SK-N-SH (cell line): ENCODE results near the gene SYNPO2. TPM values are rescaled to one million over a fixed set of nuclear protein-coding genes. Genes with fewer than 3 reads are reported as not detected.

Source experiments
- CTCF ChIA-PET: fragments of 300-600, 350-600 bp; formaldehyde crosslinking; extraction: SDS; loops from one replicate; lab custom pipeline; 2021; lab: Yijun Ruan, JAX
- POLR2A ChIA-PET: fragments of 350-600 bp; sonication (Branson Sonifier 250); formaldehyde crosslinking; extraction: SDS; loops from one replicate; lab custom pipeline; 2020; ENCODE audit warnings: antibody characterized with exemption, inconsistent platforms; lab: Yijun Ruan, JAX
- DNase-seq: peaks from one replicate; pipeline ENCODE4 v3.0.0; 2012
- H2AFZ ChIP-seq: fragments of 200-600 bp; sonication (generic); 2 replicates; pipeline ENCODE4 v1.8.1; 2016; ENCODE audit warnings: antibody characterized with exemption, mild to moderate bottlenecking, low read depth
- H3F3A ChIP-seq: fragments of 200-600 bp; sonication (generic); replicated peaks from 2 replicates; pipeline ENCODE3; 2016; ENCODE audit warnings: antibody characterized with exemption, mild to moderate bottlenecking; ENCODE audit not compliant: insufficient read depth
- H3K27ac ChIP-seq, 2 experiments: fragments of 200-500 bp in 1 of 2; fragments of 200-600 bp in 1 of 2; sonication (Bioruptor generic) in 1 of 2; sonication (generic), shearing (Covaris generic) in 1 of 2; 2 replicates each; pipeline versions ENCODE4 v1.5.1 to v1.6.1; 2014 to 2016; ENCODE audit warnings: low read depth in 2 of 2, inconsistent platforms in 1 of 2, low read length in 1 of 2, mild to moderate bottlenecking in 1 of 2, mixed read lengths in 1 of 2
- H3K27me3 ChIP-seq: fragments of 200-600 bp; sonication (generic), shearing (Covaris generic); 2 replicates; pipeline ENCODE4 v1.6.1; 2016; ENCODE audit warnings: mixed run types; ENCODE audit not compliant: insufficient read depth
- H3K36me3 ChIP-seq, 2 experiments: fragments of 200-500 bp in 1 of 2; fragments of 200-600 bp in 1 of 2; sonication (Bioruptor generic) in 1 of 2; sonication (generic) in 1 of 2; replicated peaks in 1 of 2; 2 replicates each; pipeline versions ENCODE3 to v1.5.1; 2014 to 2016; ENCODE audit warnings: low read length in 1 of 2, mild to moderate bottlenecking in 1 of 2; ENCODE audit not compliant: insufficient read depth in 2 of 2, control insufficient read depth in 1 of 2
- H3K4me1 ChIP-seq, 2 experiments: fragments of 200-500 bp in 1 of 2; fragments of 200-600 bp in 1 of 2; sonication (Bioruptor generic) in 1 of 2; sonication (generic), shearing (Covaris generic) in 1 of 2; 2 replicates each; pipeline versions ENCODE4 v1.5.1 to v1.6.1; 2014 to 2016; ENCODE audit warnings: low read depth in 1 of 2, low read length in 1 of 2, mixed run types in 1 of 2; ENCODE audit not compliant: insufficient read depth in 2 of 2, control insufficient read depth in 1 of 2
- H3K4me2 ChIP-seq: fragments of 200-600 bp; sonication (generic), shearing (Covaris generic); 2 replicates; pipeline ENCODE4 v1.6.1; 2017; ENCODE audit warnings: mixed run types
- H3K4me3 ChIP-seq, 2 experiments: fragments of 200-500 bp in 1 of 2; fragments of 200-600 bp in 1 of 2; sonication (Bioruptor generic) in 1 of 2; sonication (generic), shearing (Covaris generic) in 1 of 2; 2 replicates each; pipeline versions ENCODE4 v1.5.1 to v1.8.1; 2014 to 2016; ENCODE audit warnings: low read depth in 2 of 2, inconsistent platforms in 1 of 2, low read length in 1 of 2, mild to moderate bottlenecking in 1 of 2, mixed read lengths in 1 of 2, moderate library complexity in 1 of 2
- H3K79me2 ChIP-seq: fragments of 200-600 bp; sonication (generic); 2 replicates; pipeline ENCODE4 v1.8.1; 2017; ENCODE audit warnings: mild to moderate bottlenecking; ENCODE audit not compliant: insufficient read depth
- H3K9ac ChIP-seq: fragments of 200-600 bp; sonication (generic); 2 replicates; pipeline ENCODE4 v1.6.1; 2017; ENCODE audit warnings: mixed run types
- H3K9me2 ChIP-seq: fragments of 200-600 bp; sonication (generic); 2 replicates; pipeline ENCODE4 v1.6.1; 2017; ENCODE audit warnings: mixed run types
- H3K9me3 ChIP-seq: fragments of 200-600 bp; sonication (generic); 2 replicates; pipeline ENCODE4 v1.6.1; 2017; ENCODE audit warnings: mixed run types, mild to moderate bottlenecking, moderate library complexity
- H4K20me1 ChIP-seq: fragments of 200-600 bp; sonication (generic); 2 replicates; pipeline ENCODE4 v1.6.1; 2017; ENCODE audit warnings: mild to moderate bottlenecking, mixed run types; ENCODE audit not compliant: insufficient read depth
- CHD2 ChIP-seq: fragments of 150-350 bp; IDR thresholded peaks from 2 replicates; pipeline ENCODE4 v1.6.1; 2018; ENCODE audit warnings: low read length; ENCODE audit not compliant: partially characterized antibody
- ELF1 ChIP-seq: IDR thresholded peaks from 2 replicates; pipeline ENCODE4 v1.4.0; 2012
- EP300 ChIP-seq, 2 experiments: IDR thresholded peaks; 2 replicates each; pipeline versions ENCODE4 v1.4.0 to v1.6.1; 2012; ENCODE audit warnings: borderline replicate concordance in 1 of 2, low read depth in 1 of 2, low read length in 1 of 2
- FOXM1 ChIP-seq: IDR thresholded peaks from 2 replicates; pipeline ENCODE4 v1.4.0; 2012; ENCODE audit warnings: low read depth, mild to moderate bottlenecking
- MAX ChIP-seq: IDR thresholded peaks from 2 replicates; pipeline ENCODE4 v1.4.0; 2012; ENCODE audit warnings: low read depth
- MEF2A ChIP-seq: IDR thresholded peaks from 2 replicates; pipeline ENCODE4 v1.4.0; 2012; ENCODE audit warnings: low read depth, borderline replicate concordance
- MXI1 ChIP-seq: IDR thresholded peaks from 2 replicates; pipeline ENCODE4 v1.6.1; 2012; ENCODE audit warnings: mild to moderate bottlenecking, low read depth, low read length, improper control_type of control experiment
- NFIC ChIP-seq: IDR thresholded peaks from 2 replicates; pipeline ENCODE4 v1.4.0; 2012; ENCODE audit warnings: borderline replicate concordance
- PBX3 ChIP-seq: IDR thresholded peaks from 2 replicates; pipeline ENCODE4; 2012
- POLR2AphosphoS5 ChIP-seq: IDR thresholded peaks from 2 replicates; pipeline ENCODE4 v1.6.1; 2012; ENCODE audit warnings: low read depth, low read length
- RCOR1 ChIP-seq: fragments of 150-350 bp; IDR thresholded peaks from 2 replicates; pipeline ENCODE4 v1.6.1; 2017; ENCODE audit warnings: antibody characterized with exemption, low read length
- RFX5 ChIP-seq: IDR thresholded peaks from 2 replicates; pipeline ENCODE4 v1.6.1; 2012; ENCODE audit warnings: mild to moderate bottlenecking, improper control_type of control experiment, low read length
- SMC3 ChIP-seq: IDR thresholded peaks from 2 replicates; pipeline ENCODE4 v1.6.1; 2012; ENCODE audit warnings: low read depth, low read length, improper control_type of control experiment
- TEAD4 ChIP-seq: IDR thresholded peaks from 2 replicates; pipeline ENCODE4 v1.4.0; 2012; ENCODE audit warnings: mild to moderate bottlenecking, borderline replicate concordance; ENCODE audit not compliant: insufficient read depth
- USF1 ChIP-seq: IDR thresholded peaks from 2 replicates; pipeline ENCODE4 v1.4.0; 2012; ENCODE audit warnings: low read depth, borderline replicate concordance
- USF2 ChIP-seq: fragments of 150-350 bp; IDR thresholded peaks from 2 replicates; pipeline ENCODE4 v1.6.1; 2017; ENCODE audit warnings: antibody characterized with exemption, low read length, low read depth, borderline replicate concordance
- YY1 ChIP-seq: IDR thresholded peaks from 2 replicates; pipeline ENCODE4 v1.4.0; 2012; ENCODE audit warnings: low read depth, mild to moderate bottlenecking
- ZBTB33 ChIP-seq: IDR thresholded peaks from 2 replicates; pipeline ENCODE4 v1.4.0; 2012; ENCODE audit warnings: low read depth, borderline replicate concordance
- WGBS: methylation state at CpG from one replicate; pipeline ENCODE4 v1.1.6; 2017; ENCODE audit warnings: low lambda C conversion rate; 5-methylcytosine and 5-hydroxymethylcytosine counted together
- polyA plus RNA-seq, 3 experiments: library from polyadenylated mRNA; depleted of rRNA; stranded (reverse); fragments of >200 nt; gene quantifications; 2 replicates each; pipeline ENCODE4 v1.2.3, GENCODE V29; 2012

The SYNPO2 gene
- polyA plus RNA-seq, 1 of the 3 experiments (the other 2 are of a cell fraction) = 7.2 TPM

GRCh38 chr4:118927974-118928373, 39.3 kb downstream of the SYNPO2 start:
- CTCF ChIA-PET = interaction anchor here (0.6 kb wide), 1 partner anchor 29 kb away, joined by 3 read pairs; no protein-coding TSS in a partner anchor

GRCh38 chr4:118930255-118930654, 41.6 kb downstream of the SYNPO2 start:
- peaks cover 4 to 20% of the 10 kb centered on the region in 2 experiments; a peak in 2 of 4 replicates for H3K4me1 ChIP-seq
- H3K36me3 ChIP-seq = peaks cover 0 to 12% of the 10 kb centered on the region in 2 experiments
- H3K27me3 ChIP-seq = no peaks in the 10 kb centered on the region
- H3K27ac ChIP-seq = no peak overlapping the region
- H3K9me3 ChIP-seq = no peaks in the 10 kb centered on the region
- no peaks in the 10 kb centered on the region; the same call in 1 of the 2 replicates for H4K20me1 ChIP-seq
- H3K4me2 ChIP-seq = no peak overlapping the region
- DNase-seq = no peak
- no peak overlapping the region for H3K4me3 ChIP-seq
- H3K9me2 ChIP-seq = 0 out of 2 replicates have a peak, but pooled peaks cover 5% of the 10 kb centered on the region
- no peak overlapping the region for H2AFZ ChIP-seq
- POLR2A ChIA-PET = no interaction called here
- no peak overlapping the region for H3K9ac ChIP-seq
- H3K79me2 ChIP-seq = no peaks in the 10 kb centered on the region
- 39% methylated on average over 1 of the region's 1 CpG for WGBS
- H3F3A ChIP-seq = no peaks in the 10 kb centered on the region
- CTCF ChIA-PET = interaction anchor here (1.0 to 1.4 kb wide), 3 partner anchors 39 to 162 kb away, joined by 3 to 4 read pairs (median 3); no protein-coding TSS in a partner anchor
- TF ChIP-seq POLR2AphosphoS5 (no peak), ELF1 (no peak), ZBTB33 (no peak), CHD2 (no peak), MXI1 (no peak), PBX3 (no peak), RFX5 (no peak), USF1 (no peak), NFIC (no peak), MEF2A (no peak), YY1 (no peak), FOXM1 (no peak), USF2 (no peak), TEAD4 (no peak), SMC3 (no peak), MAX (no peak), RCOR1 (no peak)

More at GRCh38 chr4:118927974-118928373, 39.3 kb downstream of the SYNPO2 start:
- 46% methylated on average over 1 of the region's 1 CpG for WGBS
- TF ChIP-seq ZBTB33 = no peak
- peak; percentile 9; the same call in 1 of the 2 replicates for TF ChIP-seq NFIC
- TF ChIP-seq EP300 (IDR thresholded peaks at IDR 0.05; ENCODE audit: borderline replicate concordance in 1 of 2, low read depth in 1 of 2, low read length in 1 of 2) = no peak
- TF ChIP-seq, all 33 proteins: peak for 1
- Histone ChIP-seq H3K4me1 (peaks cover 4 to 20% of the 10 kb centered on the region in 2 experiments; a peak in 2 of 4 replicates), H4K20me1 (no peaks in the 10 kb centered on the region; the same call in 1 of the 2 replicates), H3K27me3 (no peaks in the 10 kb centered on the region), H3K4me3 (no peak overlapping the region), H3K9me3 (no peaks in the 10 kb centered on the region), H3K9ac (no peak overlapping the region), H3K36me3 (peaks cover 0 to 8% of the 10 kb centered on the region in 2 experiments), H3K79me2 (no peaks in the 10 kb centered on the region), H2AFZ (no peak overlapping the region), H3K4me2 (no peak overlapping the region), H3K9me2 (0 out of 2 replicates have a peak, but pooled peaks cover 5% of the 10 kb centered on the region), H3F3A (no peaks in the 10 kb centered on the region), H3K27ac (peak overlapping the region; percentile 34 to 38; a peak in 2 of 4 replicates)
- POLR2A ChIA-PET = no interaction called here
- no peak for DNase-seq
